Thyroid gland (tissue), 4 donors: ENCODE results near the gene ATP6V0B. TPM values are rescaled to one million over a fixed set of nuclear protein-coding genes. Genes with fewer than 3 reads are reported as not detected.

Experiments
- DNase-seq, 2 donors: peaks; one replicate each; pipeline ENCODE4 v3.0.0-alpha.2; 2019
- H3K27ac ChIP-seq, 3 donors: fragments of 200-600 bp; sonication (generic); 1 replicate in 2 of 3; 2 replicates in 1 of 3; pipeline ENCODE4 v1.5.1; 2016 to 2019; ENCODE audit warnings: mild to moderate bottlenecking in 1 of 3, moderate library complexity in 1 of 3
- H3K27me3 ChIP-seq: fragments of 200-600 bp; sonication (generic); one replicate; pipeline ENCODE4 v1.5.1; 2019
- H3K36me3 ChIP-seq, 2 donors: fragments of 200-600 bp; sonication (generic); one replicate each; pipeline ENCODE4 v1.5.1; 2016 to 2019
- H3K4me1 ChIP-seq, 2 donors: fragments of 200-600 bp; sonication (generic); one replicate each; pipeline ENCODE4 v1.5.1; 2017 to 2019
- H3K4me3 ChIP-seq, 3 donors: fragments of 200-600 bp; sonication (generic); replicated peaks in 1 of 3; 1 replicate in 2 of 3; 2 replicates in 1 of 3; pipeline ENCODE4 v1.5.1; 2016; ENCODE audit warnings: mild to moderate bottlenecking in 1 of 3
- H3K9me3 ChIP-seq: fragments of 200-600 bp; sonication (generic); one replicate; pipeline ENCODE4 v1.5.1; 2017
- POLR2A ChIP-seq, 2 donors: fragments of 450-650 bp; IDR thresholded peaks; one replicate each; pipeline ENCODE4 v1.6.1; 2017; ENCODE audit warnings: antibody characterized with exemption in 2 of 2, mild to moderate bottlenecking in 2 of 2, moderate library complexity in 1 of 2
- WGBS, 2 donors: methylation state at CpG; one replicate each; pipeline ENCODE4 v1.1.5; 2017; 5-methylcytosine and 5-hydroxymethylcytosine counted together
- intact Hi-C: fragments of 100-400 bp; cut with DNase I; formaldehyde crosslinking; loops from one replicate; pipeline ENCODE4 v1.15.1; 2023
- total RNA-seq, 4 donors: library from RNA; depleted of rRNA; stranded (reverse); fragments of >200 nt; gene quantifications; one replicate each; pipeline ENCODE4 v1.2.3, GENCODE V29; 2016
- TF ChIP-seq, protein P1 (sequence below), 6 experiments: fragments of 200-600 bp in 3 of 6; fragments of 450-650 bp in 3 of 6; sonication (generic) in 3 of 6; IDR thresholded peaks; one replicate each; pipeline ENCODE4 v1.5.1; 2016 to 2019; ENCODE audit warnings: antibody characterized with exemption in 6 of 6, mild to moderate bottlenecking in 2 of 6, inconsistent platforms in 1 of 6, moderate library complexity in 1 of 6

Gene ATP6V0B
- total RNA-seq, 4 donors from 2014 or later, result 128 to 302 (median 216) TPM

DNA sequence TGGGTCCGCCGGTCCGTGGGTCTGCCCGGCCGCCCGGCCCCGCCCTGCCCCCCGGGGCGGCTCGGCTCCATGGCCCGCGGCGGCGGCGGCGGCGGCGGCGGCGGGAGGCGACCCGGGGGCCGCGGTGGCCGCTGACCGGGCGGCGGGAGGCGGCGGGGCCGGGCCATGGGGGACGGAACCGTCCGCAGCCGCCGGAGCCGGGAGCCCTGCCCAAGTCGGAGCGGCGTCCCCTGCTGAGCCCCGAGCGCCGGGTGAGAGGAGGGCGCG lies 4.4 kb downstream of the ATP6V0B start:
- Histone ChIP-seq H3K27ac (no peak overlapping the region), H3K4me3 (peak overlapping the region in 2 of 3 donors; percentile 30 to 52), H3K36me3 (peaks cover 9 to 14% of the 10 kb centered on the region in 2 donors), H3K9me3 (no peaks in the 10 kb centered on the region), H3K27me3 (no peaks in the 10 kb centered on the region), H3K4me1 (peaks cover 29 to 42% of the 10 kb centered on the region in 2 donors)
- no peak for DNase-seq
- TF ChIP-seq, protein P1, sequence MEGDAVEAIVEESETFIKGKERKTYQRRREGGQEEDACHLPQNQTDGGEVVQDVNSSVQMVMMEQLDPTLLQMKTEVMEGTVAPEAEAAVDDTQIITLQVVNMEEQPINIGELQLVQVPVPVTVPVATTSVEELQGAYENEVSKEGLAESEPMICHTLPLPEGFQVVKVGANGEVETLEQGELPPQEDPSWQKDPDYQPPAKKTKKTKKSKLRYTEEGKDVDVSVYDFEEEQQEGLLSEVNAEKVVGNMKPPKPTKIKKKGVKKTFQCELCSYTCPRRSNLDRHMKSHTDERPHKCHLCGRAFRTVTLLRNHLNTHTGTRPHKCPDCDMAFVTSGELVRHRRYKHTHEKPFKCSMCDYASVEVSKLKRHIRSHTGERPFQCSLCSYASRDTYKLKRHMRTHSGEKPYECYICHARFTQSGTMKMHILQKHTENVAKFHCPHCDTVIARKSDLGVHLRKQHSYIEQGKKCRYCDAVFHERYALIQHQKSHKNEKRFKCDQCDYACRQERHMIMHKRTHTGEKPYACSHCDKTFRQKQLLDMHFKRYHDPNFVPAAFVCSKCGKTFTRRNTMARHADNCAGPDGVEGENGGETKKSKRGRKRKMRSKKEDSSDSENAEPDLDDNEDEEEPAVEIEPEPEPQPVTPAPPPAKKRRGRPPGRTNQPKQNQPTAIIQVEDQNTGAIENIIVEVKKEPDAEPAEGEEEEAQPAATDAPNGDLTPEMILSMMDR (IDR thresholded peaks at IDR 0.05), result no peak
- no peak for TF ChIP-seq POLR2A (IDR thresholded peaks at IDR 0.05)
- no CpG with 5 or more reads among the region's 45 CpGs for WGBS, 2 donors
- intact Hi-C loops, result no loop called here

DNA sequence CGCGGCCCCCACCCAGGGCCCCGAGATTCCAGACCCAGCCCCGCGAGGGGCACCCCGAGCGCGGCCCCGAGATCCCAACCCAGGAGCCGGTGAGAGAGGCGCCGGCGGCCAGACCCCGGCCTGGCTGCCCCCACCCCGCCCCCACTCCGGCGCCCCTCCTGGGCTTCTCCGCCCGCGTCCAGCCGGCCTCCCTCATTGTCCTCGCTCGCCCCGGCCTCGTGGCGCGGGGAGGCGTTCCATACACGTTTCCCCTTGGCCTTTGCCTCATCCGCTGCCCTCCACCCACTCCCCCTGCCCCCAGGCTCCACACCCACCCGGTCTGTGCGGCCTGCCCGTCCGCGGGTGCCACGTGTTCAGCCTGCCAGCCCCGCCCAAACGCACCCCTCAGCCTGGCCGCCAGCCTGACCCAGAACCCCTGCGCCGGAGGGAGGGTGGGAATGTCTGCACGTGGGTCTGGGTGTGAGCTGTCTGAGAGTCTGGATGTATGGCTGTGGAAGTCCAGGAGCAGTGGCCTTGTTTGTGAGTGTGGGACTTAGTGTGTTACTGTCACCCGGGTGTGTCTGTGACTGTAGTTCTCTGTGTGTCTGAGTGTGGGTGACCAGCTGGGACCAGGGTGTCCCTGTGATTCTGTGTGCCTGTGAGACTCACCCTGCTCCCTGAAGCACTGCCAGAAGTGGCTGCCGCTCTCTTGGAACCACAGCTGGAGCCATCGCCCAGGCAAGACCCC lies 4.9 kb downstream of the ATP6V0B start:
- peak; percentile 41 to 46 for DNase-seq
- TF ChIP-seq, protein P1 (IDR thresholded peaks at IDR 0.05), result no peak
- no peak for TF ChIP-seq POLR2A (IDR thresholded peaks at IDR 0.05)
- Histone ChIP-seq H3K27ac (no peak overlapping the region), H3K4me3 (peak overlapping the region in 2 of 3 donors; percentile 30 to 52), H3K4me1 (peaks cover 27 to 40% of the 10 kb centered on the region in 2 donors), H3K36me3 (peaks cover 9 to 14% of the 10 kb centered on the region in 2 donors), H3K27me3 (no peaks in the 10 kb centered on the region), H3K9me3 (no peaks in the 10 kb centered on the region)
- WGBS, 2 donors, result 0 to 16% methylated on average over 3 to 5 of the region's 45 CpGs
- intact Hi-C loops, result no loop called here

DNA sequence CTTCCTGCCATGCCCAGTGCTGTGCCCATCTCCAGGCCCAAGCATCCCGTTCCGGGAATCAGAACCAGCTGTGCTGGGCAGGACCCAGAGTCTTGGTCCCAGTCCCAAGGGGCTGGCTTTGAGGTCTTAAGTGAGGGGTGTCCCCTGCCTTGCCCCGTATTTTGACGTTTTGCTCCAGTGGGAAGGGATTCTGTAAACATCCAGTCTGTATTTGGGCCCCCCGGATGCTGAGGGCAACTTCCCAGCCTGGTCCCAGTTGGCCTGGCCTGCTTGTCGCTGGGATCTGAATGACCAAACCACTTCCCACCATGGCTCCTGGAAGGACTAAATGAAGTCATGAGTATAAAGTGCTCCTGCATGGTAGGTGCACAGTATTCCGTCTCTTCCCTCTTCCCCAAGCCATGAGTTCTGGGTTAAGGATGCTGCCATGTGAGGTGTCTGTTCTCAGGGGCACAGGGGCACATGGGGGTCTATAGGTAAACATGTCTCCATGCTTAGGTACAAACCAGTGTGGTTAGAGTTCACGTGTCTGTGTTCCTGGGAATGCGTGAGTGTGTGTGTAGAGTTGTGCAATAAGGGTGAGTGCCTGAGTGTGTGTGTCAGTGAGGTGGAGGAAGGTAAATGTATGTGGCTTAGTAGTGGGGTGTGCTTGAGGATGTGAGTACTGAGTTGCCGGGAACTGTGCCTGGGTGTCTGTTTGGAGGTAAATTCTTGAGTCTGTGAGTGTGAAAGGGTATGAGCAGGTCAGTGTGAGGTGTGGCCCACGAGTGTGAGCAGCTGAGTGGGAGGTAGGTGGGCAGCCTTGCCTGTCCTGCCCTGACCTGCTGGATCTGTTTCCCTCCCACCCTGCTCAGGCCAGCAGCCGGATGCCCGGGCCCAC lies 5.7 kb downstream of the ATP6V0B start:
- 67% methylated on average over 11 to 13 of the region's 13 CpGs for WGBS, 2 donors
- intact Hi-C loops, result no loop called here
- no peak for TF ChIP-seq POLR2A (IDR thresholded peaks at IDR 0.05)
- TF ChIP-seq, protein P1 (IDR thresholded peaks at IDR 0.05), result no peak
- peaks cover 25 to 39% of the 10 kb centered on the region in 2 donors for H3K4me1 ChIP-seq
- no peak overlapping the region for H3K27ac ChIP-seq
- H3K27me3 ChIP-seq, result no peaks in the 10 kb centered on the region
- H3K9me3 ChIP-seq, result no peaks in the 10 kb centered on the region
- H3K36me3 ChIP-seq, result peaks cover 9 to 14% of the 10 kb centered on the region in 2 donors
- no peak overlapping the region for H3K4me3 ChIP-seq
- DNase-seq, result no peak

DNA sequence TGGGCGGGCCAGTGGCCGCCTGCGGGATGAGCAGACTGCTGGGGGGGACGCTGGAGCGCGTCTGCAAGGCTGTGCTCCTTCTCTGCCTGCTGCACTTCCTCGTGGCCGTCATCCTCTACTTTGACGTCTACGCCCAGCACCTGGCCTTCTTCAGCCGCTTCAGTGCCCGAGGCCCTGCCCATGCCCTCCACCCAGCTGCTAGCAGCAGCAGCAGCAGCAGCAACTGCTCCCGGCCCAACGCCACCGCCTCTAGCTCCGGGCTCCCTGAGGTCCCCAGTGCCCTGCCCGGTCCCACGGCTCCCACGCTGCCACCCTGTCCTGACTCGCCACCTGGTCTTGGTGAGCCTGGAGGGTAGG lies 6.4 kb downstream of the ATP6V0B start:
- intact Hi-C loops, result no loop called here
- DNase-seq, result no peak
- Histone ChIP-seq H3K36me3 (peaks cover 9 to 14% of the 10 kb centered on the region in 2 donors), H3K4me1 (peaks cover 19 to 33% of the 10 kb centered on the region in 2 donors), H3K9me3 (no peaks in the 10 kb centered on the region), H3K27ac (no peak overlapping the region), H3K27me3 (no peaks in the 10 kb centered on the region), H3K4me3 (no peak overlapping the region)
- TF ChIP-seq, protein P1 (IDR thresholded peaks at IDR 0.05), result no peak
- no peak for TF ChIP-seq POLR2A (IDR thresholded peaks at IDR 0.05)
- 91 to 96% methylated on average over 12 to 20 of the region's 20 CpGs for WGBS, 2 donors

DNA sequence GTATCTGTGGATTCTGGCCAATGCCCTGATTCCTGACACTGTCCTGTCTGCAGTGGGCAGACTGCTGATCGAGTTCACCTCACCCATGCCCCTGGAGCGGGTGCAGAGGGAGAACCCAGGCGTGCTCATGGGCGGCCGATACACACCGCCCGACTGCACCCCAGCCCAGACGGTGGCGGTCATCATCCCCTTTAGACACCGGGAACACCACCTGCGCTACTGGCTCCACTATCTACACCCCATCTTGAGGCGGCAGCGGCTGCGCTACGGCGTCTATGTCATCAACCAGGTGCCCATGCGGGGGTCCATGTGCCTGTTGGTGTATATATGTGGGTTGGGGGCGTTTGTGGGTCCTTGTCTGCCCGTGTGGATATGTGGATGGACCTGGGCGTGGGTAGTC lies 6.9 kb downstream of the ATP6V0B start:
- Histone ChIP-seq H3K4me3 (no peak overlapping the region), H3K4me1 (peaks cover 15 to 27% of the 10 kb centered on the region in 2 donors), H3K27ac (no peak overlapping the region), H3K36me3 (peaks cover 8 to 11% of the 10 kb centered on the region in 2 donors), H3K27me3 (no peaks in the 10 kb centered on the region), H3K9me3 (no peaks in the 10 kb centered on the region)
- TF ChIP-seq, protein P1 (IDR thresholded peaks at IDR 0.05), result no peak
- TF ChIP-seq POLR2A (IDR thresholded peaks at IDR 0.05), result no peak
- WGBS, 2 donors, result 97% methylated on average over 8 of the region's 20 CpGs; no CpG with 5 or more reads in 1 of the 2 donors
- DNase-seq, result no peak
- intact Hi-C loops, result no loop called here
